Pancreas (tissue), 10 donors: ENCODE measurements around the gene GCM1. TPM values are rescaled to one million over a fixed set of nuclear protein-coding genes. Genes with fewer than 3 reads are reported as not detected.

Experiments used
- ATAC-seq, 4 donors: fragments of 200-7000 bp; cut with Tn5 transposase; one replicate each; pipeline versions ENCODE4 v1.8.0 to v1.9.1; 2020; ENCODE audit warnings: mild to moderate bottlenecking in 4 of 4, moderate library complexity in 4 of 4
- DNase-seq, 6 donors: peaks; one replicate each; pipeline ENCODE4 v3.0.0-alpha.2; 2020
- FAIRE-seq: peaks from 2 replicates; lab custom pipeline; 2012; peaks lifted over from hg19 to GRCh38; lab: Jason Lieb, UNC
- H3K27ac ChIP-seq, 4 donors: fragments of 200-600 bp; sonication (generic); 1 replicate in 3 of 4; 2 replicates in 1 of 4; pipeline versions ENCODE4 v1.5.0 to v1.8.0; 2020
- H3K27me3 ChIP-seq, 4 donors: fragments of 200-600 bp; one replicate each; pipeline ENCODE4 v1.8.0; 2021
- H3K36me3 ChIP-seq, 3 donors: fragments of 200-600 bp; sonication (generic) in 1 of 3; one replicate each; pipeline versions ENCODE4 v1.5.0 to v1.8.0; 2020 to 2021
- H3K4me1 ChIP-seq, 3 donors: fragments of 200-600 bp; one replicate each; pipeline ENCODE4 v1.8.0; 2021
- H3K4me3 ChIP-seq, 4 donors: fragments of 200-600 bp; sonication (generic) in 2 of 4; one replicate each; pipeline versions ENCODE4 v1.5.0 to v1.8.0; 2020 to 2021
- H3K9me3 ChIP-seq, 4 donors: fragments of 200-600 bp; one replicate each; pipeline ENCODE4 v1.8.0; 2021
- CTCF ChIP-seq, 4 donors: fragments of 200-600 bp; sonication (generic) in 3 of 4; IDR thresholded peaks; one replicate each; pipeline versions ENCODE4 v1.5.0 to v1.8.0; 2021; ENCODE audit warnings: antibody characterized with exemption in 4 of 4
- WGBS, 2 donors: extraction: QIAGEN DNeasy Blood & Tissue Kit; methylation state at CpG; one replicate each; pipeline ENCODE4 v1.1.7; 2013; 5-methylcytosine and 5-hydroxymethylcytosine counted together
- intact Hi-C, 3 donors: fragments of 100-400 bp; cut with DNase I; formaldehyde crosslinking; loops; one replicate each; pipeline versions ENCODE4 v1.11.1 to v1.14.2; 2022
- polyA plus RNA-seq, 2 donors: library from polyadenylated mRNA; stranded (reverse); fragments of 200-250 nt; gene quantifications; one replicate each; pipeline ENCODE4 v1.2.3, GENCODE V29; 2013
- total RNA-seq, 6 donors: library from RNA; stranded (reverse); fragmentation: NEBNext Ultra II Directional in 4 of 6; extraction: Animal tissue kit (Norgen Biotek cat#: 25700) in 4 of 6; gene quantifications; one replicate each; pipeline versions ENCODE4 v1.2.1 to v1.2.4, GENCODE V29; 2021 to 2023
- donor health status: healthy with polysubstance abuse.
- donor health status: DM: no; HTN: no; CAD: no; lungs with moderate emphysema.
- donor health status: DM: no; HTN: no; CAD: no.
- donor health status: control.
- donor health status: control.
- donor health status: Bipolar disorder and iron deficiency.
- donor health status: DM: yes; HTN: yes; CAD: no.
- donor health status: DM: no; HTN: no; CAD: no.
- donor health status: DM: no; HTN: no; CAD: no.
- donor health status: DM: yes; HTN: yes; CAD: no.

The GCM1 gene
- total and polyA plus RNA-seq, 8 donors: not detected

- Histone ChIP-seq H3K27ac (no peak overlapping the region), H3K4me1 (no peaks in the 10 kb centered on the region), H3K9me3 (no peaks in the 10 kb centered on the region), H3K36me3 (no peaks in the 10 kb centered on the region), H3K27me3 (no peaks in the 10 kb centered on the region), H3K4me3 (no peak overlapping the region)
- TF ChIP-seq CTCF (IDR thresholded peaks at IDR 0.05): no peak
- FAIRE-seq (no peak), ATAC-seq (no peak), DNase-seq (no peak)
- WGBS, 2 donors: 51 to 55% methylated on average over 6 of the region's 6 CpGs
- intact Hi-C loops: loop anchor here in 1 of 3 donors (5.0 kb wide), 1 partner anchor 315 kb away; no protein-coding TSS in a partner anchor
Measured at GRCh38 chr6:53172468-53172803, 23.8 kb upstream of the GCM1 start.

GRCh38 chr6:53171605-53172467 is 23.2 kb upstream of the GCM1 start:
- ATAC-seq (peak; percentile 89 to 100 (median 99)), FAIRE-seq (no peak), DNase-seq (peak; percentile 73 to 97 (median 92))
- 44 to 47% methylated on average over 20 of the region's 20 CpGs for WGBS, 2 donors
- Histone ChIP-seq H3K36me3 (no peaks in the 10 kb centered on the region), H3K27ac (no peak overlapping the region), H3K4me3 (no peak overlapping the region), H3K27me3 (no peaks in the 10 kb centered on the region), H3K4me1 (no peaks in the 10 kb centered on the region), H3K9me3 (no peaks in the 10 kb centered on the region)
- TF ChIP-seq CTCF (IDR thresholded peaks at IDR 0.05): peak; percentile 100
- intact Hi-C loops: loop anchor here in 1 of 3 donors (5.0 kb wide), 1 partner anchor 315 kb away; no protein-coding TSS in a partner anchor

GRCh38 chr6:53168516-53169267 is 20.1 kb upstream of the GCM1 start:
- no peak for TF ChIP-seq CTCF (IDR thresholded peaks at IDR 0.05)
- intact Hi-C loops: no loop called here

GRCh38 chr6:53165293-53165692 is 16.7 kb upstream of the GCM1 start:
- H3K9me3 ChIP-seq: no peaks in the 10 kb centered on the region
- H3K4me3 ChIP-seq: no peak overlapping the region
- WGBS, 2 donors: 91 to 94% methylated on average over 4 of the region's 4 CpGs
- no peak for TF ChIP-seq CTCF (IDR thresholded peaks at IDR 0.05)
- ATAC-seq (no peak), FAIRE-seq (no peak), DNase-seq (no peak)
- intact Hi-C loops: no loop called here
- H3K4me1 ChIP-seq: no peaks in the 10 kb centered on the region
- no peaks in the 10 kb centered on the region for H3K36me3 ChIP-seq
- no peak overlapping the region for H3K27ac ChIP-seq
- H3K27me3 ChIP-seq: no peaks in the 10 kb centered on the region

More at GRCh38 chr6:53168516-53169267, 20.1 kb upstream of the GCM1 start:
- DNase-seq (no peak), ATAC-seq (no peak), FAIRE-seq (no peak)
- H3K4me1 ChIP-seq: no peaks in the 10 kb centered on the region
- no peaks in the 10 kb centered on the region for H3K36me3 ChIP-seq
- no peak overlapping the region for H3K4me3 ChIP-seq
- 68 to 82% methylated on average over 4 of the region's 4 CpGs for WGBS, 2 donors
- no peak overlapping the region for H3K27ac ChIP-seq
- no peaks in the 10 kb centered on the region for H3K27me3 ChIP-seq
- H3K9me3 ChIP-seq: no peaks in the 10 kb centered on the region
